HG03135 (cell line): ENCODE results near the gene S100A3.
"Not testable (repeated sequence)": the region's sequence is repeated elsewhere in the genome, so short reads cannot be mapped to it uniquely, and the experiment has no call there.

Experiments used
- ATAC-seq: cut with Tn5 transposase; IDR thresholded peaks from one replicate; pipeline ENCODE4 v1.9.1; 2021; ENCODE audit warnings: mild to moderate bottlenecking, moderate library complexity; ENCODE audit not compliant: unreplicated experiment

The S100A3 gene

DNA sequence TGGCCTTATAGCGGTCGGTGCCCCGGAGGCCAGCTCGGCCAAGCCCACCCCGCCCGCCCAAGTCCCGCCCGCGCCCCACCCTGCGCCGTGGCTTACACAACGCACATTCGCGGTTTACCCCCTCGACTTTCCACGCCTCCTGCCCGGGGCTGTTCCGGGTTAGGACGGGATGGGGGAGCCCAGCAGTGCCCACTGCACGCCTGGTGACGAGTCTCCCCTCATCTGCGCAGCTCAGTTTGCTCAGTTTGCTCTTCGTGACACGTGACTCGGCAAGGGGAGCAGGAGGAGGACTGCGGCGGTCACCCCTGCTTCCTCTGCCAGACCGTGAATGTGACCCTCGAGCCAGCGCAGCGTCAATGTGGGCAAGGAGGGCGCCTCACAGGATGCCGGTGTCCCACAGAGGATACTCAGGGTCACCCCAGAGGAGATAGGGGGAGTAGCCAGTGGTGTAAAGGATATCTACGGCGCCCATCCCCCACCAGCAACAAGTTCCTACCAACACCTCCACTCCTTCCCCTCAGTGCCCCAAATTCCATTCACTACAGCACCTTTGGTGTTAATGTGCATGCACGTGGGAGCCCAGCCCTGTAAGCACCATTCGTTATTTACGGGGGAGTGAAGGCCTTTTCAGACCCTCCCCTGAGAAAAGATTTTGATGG lies 12.9 kb downstream of the S100A3 start:
- no peak for ATAC-seq

DNA sequence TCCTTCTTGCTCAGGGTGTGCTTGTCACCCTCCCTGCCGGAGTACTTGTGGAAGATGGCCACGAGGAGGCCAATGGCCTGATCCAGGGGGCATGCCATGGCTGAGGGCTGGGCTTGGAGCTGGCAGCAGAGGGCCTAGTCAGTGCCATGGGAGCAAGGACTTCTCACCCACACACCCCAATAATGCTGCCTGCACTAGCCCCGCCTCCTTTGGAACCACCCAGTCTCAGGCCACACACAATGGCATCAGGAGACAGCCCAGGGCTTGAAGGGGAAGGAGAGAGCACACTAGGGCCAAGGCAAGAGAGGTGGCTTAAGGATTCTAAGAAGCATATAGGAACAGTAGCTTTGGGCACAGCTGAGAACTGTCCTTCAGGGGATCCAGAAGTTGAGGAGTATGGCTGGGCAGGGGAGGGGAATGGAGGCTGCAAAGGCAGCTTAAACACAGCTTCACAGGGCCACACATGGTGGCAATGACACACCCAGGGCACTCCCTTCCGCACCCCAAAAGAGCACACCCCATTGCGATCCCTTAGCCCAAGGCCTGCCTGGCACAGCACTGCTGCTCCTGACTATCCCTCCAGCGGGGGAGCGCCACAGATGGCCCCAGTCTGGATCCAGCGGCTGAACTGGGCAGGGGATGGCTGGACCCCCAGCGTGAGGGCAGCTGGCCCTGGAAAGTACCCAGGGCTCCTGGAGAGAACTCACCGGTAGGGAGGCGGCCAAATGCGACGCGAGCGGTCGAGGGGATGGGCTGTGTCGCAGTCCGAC lies 13.6 kb downstream of the S100A3 start, which contains the start of gene S100A6:
S100A6 (minus strand) TSS at position 750 of the 770 bp plus-strand sequence; CDS start at position 98, 652 bp downstream.
- no peak for ATAC-seq

DNA sequence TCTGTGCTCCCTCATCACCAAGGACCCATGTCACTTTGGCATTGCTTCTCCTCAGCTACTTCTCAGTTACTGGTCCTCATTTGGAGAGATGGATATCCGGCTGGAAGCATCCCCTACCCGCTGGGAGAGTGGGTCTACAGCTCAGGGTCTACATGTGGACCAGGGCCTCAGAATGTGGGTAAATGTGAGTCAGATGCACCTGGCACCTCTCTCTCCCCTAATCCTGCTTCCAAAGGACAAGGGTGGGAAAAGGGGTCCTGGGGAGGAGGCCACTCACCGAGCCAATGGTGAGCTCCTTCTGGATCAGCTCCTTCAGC lies 14.2 kb downstream of the S100A3 start:
- no peak for ATAC-seq

DNA sequence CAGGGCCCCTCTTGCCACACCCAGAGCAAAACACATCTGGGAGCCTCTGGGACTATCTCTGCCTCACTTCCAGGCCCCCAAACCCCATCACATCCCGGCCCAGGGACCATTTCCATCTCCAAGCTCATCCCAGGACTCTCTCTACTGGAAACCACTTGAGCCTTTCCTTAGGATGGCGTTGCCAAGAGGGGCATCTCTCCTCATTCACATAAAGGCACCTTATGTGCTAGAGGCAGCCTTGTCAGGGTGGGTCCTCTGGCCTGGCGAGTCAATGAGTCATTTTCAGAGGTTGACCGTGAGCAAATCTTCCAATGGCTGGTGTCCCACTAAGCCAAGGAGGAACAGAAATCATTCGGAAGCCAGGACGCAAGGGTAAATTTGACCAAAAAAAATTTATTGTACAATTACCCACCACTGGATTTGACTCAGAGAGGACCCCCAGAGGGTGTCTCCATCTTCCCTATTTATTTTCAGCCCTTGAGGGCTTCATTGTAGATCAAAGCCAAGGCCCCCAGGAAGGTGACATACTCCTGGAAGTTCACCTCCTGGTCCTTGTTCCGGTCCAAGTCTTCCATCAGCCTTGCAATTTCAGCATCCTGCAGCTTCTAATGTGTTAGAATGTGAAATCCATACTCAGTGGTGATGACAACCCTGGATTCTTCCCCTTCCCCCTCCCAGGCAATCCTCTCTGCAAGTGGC lies 14.7 kb downstream of the S100A3 start:
- ATAC-seq: no peak

DNA sequence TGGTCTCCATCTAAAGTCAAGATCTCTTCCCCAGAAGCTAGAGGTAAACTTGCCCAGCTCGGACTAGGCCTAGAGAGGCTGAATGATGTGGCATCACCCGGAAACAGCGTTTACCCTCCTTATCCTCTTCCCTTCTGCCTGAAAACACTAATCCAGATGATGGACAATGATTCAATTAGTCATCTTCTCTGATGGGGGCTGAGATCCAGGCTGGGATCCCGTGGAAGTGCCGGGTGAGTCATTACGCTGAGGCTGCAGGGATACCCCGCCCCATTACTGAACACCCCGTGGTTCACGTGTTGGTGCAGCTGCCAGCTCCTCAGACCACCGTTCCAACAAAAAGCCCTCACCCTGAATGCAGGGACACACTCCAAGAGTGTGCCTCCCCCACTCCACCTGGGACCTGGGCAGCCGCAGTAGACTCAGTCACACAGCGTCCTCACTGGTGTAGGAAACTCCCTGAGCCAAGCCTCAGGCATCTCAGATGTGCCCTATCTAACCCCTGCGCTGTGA lies 15.3 kb downstream of the S100A3 start:
- ATAC-seq: no peak

DNA sequence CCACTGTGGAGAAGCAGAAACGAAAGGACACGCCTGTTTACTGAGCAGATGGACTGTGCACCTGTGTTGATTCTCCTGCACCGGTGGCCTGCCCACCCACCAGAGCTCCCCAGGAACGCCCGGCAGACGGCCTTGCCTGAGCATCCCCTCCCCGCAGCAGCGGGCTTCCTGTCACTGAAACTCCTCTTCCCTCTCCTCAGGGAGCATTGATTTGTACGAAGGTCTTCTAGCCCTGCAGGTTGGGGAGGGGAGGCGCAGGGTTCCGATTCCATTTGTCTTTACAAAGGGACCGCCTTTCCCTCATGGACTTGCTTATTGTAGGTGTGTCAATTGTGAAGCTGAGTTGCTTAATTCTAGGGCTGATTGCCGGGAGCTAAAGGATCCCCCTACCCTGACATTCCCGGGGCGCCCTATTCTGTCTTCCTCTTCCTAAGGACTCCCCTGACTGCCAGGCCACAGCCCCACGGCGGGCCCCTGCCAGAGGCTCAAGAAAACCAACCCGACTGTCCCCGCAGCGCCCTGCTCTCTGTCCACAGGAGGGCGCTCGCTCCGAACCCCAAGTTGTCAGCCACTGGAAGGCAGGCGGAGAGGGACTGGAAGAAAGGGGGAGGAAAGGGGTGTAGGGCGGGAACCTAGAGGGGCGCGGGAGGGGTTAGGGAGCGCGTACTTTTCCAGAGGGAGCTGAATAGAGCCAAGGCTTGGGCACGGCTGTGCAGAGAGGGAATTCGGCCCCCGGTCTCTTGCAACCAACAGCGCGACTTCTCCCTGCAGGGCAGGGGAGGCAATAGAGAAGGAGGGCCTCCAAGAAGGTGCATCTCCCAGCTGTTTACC lies 16.1 kb downstream of the S100A3 start:
- no peak for ATAC-seq

DNA sequence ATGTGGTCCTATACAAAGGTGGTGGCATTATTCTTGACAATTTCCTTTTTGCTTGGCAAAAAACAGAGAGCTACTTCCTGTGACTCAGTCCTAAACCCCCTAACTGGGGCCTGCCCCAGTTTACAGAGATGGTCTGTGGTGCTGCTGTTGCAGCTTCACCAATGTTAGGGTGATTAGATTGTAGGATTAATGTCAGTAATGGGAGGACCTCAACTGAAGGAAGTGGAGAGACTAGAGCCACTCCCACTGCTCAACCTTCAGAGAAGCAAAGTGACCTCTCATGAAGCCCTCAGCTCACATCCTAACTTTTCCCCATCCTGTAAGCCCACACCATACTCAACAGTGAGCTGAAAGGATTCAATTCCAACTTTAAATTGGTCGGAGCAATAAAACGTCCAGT lies 16.9 kb downstream of the S100A3 start:
- ATAC-seq: no peak

DNA sequence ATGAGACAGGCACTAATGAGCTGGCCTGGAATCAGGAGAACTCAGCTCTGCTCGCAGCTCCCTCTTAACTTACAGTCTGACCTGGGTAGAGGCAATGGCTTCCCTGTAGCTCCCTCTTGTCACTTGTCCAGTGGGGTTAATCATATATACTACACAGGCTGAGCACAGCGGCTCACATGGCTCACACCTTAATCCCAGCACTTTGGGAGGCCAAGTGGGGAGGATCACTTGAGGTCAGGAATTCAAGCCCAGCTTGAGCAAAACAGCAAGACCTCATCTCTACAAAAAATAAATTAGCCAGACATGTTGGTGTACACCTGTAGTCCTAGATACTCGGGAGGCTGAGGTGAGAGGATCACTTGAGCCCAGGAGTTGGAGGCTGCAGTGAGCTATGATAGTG lies 17.4 kb downstream of the S100A3 start:
- no peak for ATAC-seq

DNA sequence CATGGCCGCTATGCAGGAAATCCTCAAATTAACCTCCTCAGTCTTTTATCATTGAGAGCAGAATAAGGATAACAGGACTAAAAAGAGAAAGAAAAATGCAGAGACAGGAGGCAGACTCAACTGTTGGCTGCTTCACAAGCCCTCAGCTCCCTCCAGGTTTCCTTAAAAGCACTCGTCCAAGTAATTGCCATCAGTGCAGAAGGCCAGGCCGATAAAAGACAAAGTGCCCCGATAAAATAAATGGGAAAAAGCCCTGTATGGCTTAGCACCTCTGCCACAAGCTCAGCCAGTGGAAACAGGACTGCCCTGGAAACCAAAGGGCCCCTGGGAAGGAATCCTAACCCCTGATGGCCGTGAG lies 21.4 kb downstream of the S100A3 start:
- no peak for ATAC-seq

DNA sequence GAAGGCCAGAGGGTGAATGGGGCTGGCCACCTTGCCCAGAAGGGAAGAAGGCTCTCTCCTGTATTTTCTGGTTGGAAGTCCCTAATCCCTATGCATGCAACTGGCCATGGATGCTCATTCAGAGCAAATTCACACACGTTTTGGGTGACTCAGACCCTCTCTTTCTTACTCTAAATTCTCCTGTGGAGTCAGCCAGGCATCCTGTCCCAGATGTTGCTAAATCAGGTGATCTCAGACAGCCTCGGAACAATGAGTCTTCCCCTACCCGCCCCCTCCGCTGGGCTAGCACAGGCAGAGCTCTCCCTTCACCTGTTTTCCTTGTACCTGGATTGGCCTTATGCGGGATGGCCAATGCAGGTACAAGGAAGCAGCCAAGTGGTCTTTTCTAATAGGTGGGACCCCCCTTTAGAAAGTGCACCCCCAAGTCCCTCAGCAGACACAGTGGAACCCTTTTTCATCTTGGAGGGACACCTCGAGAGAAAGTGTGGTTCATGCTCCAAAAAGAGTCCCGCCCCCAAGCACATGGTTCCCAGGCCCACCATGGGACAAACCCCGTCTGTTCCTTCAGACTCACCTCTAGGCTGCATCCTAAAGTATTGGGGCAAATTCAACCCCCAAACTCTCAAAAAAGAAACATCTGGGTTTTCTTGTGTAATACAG lies 21.9 kb downstream of the S100A3 start:
- ATAC-seq: no peak

DNA sequence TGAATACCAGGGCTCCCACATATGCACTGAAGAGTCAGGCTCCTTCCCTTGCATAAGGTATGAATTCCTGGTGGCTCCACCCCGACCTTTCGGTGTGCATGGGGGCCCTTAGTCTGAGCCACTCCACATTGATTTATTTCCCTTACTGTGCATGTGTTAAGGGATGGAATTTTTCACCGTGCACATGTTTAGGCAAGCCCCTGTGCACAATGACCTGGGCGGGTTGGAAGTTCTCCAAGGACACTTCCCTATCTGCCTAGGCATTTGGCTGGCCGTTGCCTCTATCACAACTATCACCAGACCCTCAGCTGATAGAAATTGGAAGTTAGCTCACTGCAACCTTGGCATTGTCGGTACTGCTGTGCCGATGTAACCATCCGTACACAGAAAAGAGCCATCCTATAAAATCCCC lies 22.9 kb downstream of the S100A3 start:
- no peak for ATAC-seq

DNA sequence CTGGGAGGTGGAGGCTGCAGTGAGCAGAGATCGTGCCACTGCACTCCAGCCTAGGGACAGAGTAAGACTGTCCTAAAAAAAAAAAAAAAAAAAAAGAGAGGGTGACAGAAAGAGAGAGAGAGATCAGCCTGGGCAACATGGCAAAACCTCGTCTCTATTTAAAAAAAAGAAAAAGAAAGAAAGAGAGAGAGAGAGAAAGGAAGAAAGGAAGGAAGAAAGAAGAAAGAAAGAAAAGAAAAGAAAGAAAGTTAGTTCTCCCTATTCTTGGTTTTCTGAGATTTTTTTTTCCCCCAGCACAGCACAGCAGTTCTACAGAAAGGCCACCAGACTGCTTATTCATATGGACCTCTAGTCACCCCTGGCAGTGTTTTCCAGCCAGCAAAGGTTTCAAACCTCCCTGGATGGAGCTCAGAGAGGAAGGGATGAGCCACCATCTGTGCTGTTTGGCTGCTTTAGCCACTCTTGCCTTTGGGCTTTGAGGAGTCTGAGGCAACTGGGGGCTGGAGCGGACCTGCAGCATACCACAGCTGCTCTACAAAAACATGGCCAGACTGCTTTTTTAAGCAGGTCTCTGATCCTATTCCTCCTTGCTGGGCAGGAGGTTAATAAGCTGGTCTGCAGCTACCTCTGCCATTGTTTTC lies 23.9 kb downstream of the S100A3 start:
- no peak for ATAC-seq

DNA sequence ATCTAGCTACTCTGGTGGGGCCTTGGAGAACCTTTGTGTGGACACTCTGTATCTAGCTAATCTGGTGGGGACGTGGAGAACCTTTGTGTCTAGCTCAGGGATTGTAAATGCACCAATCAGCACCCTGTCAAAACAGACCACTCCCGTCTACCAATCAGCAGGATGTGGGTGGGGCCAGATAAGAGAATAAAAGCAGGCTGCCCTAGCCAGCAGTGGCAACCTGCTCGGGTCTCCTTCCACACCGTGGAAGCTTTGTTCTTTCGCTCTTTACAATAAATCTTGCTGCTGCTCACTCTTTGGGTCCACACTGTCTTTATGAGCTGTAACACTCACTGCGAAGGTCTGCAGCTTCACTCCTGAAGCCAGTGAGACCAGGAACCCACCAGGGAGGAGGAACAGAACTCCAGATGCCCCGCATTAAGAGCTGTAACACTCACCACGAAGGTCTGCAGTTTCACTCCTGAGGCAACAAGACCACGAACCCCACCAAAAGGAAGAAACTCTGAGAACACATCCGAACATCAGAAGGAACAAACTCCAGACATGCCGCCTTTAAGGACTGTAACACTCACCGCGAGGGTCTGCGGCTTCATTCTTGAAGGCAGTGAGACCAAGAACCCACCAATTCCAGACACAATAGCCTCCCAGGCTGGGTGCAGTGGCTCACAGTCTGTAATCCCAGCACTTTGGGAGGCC lies 26.6 kb downstream of the S100A3 start:
- not testable (repeated sequence) for ATAC-seq

DNA sequence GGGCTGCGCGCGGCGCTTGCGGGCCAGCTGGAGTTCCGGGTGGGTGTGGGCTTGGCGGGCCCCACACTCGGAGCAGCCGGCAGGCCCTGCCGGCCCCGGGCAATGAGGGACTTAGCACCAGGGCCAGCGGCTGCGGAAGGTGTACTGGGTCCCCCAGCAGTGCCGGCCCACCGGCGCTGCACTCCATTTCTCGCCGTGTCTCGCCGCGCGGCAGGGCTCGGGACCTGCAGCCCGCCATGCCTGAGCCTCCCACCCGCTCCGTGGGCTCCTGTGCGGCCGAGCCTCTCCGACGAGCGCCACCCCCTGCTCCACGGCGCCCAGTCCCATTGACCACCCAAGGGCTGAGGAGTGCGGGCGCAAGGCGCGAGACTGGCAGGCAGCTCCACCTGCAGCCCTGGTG lies 27.2 kb downstream of the S100A3 start:
- ATAC-seq: not testable (repeated sequence)

DNA sequence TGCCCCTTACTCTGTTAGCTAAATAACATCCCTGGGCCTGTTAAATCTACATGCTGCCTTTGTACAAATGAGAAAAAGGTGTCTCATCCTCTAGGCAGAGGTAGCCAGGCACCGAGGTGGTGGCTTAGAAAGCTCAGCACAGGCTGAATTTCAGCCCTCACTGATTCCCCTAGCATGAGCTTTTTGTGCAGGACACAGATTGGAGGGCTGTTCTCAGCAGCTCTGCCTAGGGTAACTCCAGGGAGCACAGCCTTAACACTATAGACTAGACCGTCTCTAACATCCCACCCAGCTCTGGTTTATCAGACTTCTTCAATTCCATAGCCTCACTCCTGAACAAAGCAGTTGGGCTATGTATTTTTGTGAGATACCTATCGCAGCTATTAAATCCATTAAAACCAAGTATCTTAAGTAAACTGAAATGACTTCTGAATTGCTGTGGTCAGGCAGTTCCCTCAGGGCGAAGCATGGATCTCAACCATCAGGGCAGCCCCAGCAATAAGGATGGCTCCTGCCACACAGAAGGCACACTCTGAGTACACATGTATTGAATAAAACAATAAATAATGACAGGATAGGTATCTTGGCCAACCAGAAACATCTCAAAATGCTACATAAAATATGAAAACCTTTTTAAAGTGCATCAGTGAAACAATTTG lies 28.1 kb downstream of the S100A3 start:
- no peak for ATAC-seq

DNA sequence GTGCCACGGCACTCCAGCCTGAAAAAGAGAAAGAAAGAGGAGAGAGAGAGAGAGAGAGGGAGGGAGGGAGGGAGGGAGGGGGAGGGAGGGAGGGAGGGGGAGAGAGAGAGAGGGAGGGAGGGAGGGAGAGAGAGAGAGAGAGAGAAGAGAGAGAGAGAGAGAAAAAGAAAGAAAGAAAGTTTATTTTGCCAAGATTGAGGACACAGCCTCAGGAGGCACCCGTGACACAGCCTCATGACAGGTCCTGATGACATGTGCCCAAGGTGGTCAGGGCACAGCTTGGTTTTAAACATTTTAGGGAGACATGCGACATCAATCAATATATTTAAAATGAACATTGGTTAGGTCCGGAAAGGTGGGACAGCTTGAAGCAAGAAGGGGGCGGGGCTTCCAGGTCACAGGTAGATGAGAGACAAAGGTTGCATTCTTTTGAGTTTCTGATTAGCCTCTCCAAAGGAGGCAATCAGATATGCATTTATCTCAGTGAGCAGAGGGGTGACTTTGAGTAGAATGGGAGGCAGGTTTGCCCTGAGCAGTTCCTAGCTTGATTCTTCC lies 28.8 kb downstream of the S100A3 start:
- ATAC-seq: not testable (repeated sequence)

DNA sequence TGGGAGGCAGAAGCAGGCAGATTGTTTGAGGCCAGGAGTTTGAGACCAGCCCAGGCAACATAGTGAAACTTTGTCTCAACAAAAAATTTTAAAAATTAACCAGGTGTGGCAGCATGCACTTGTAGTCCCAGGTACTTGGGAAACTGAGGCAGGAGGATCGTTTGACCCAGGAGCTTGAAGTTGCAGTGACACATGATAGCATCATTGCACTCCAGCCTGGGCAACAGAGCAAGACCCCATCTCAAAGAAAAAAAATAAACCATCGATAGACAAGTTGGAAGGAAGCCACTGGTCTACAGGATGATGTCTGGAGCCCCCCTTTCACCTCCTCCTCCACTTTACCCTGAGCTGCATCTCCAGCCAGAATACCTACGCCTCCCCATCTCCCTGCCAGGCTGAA lies 29.8 kb downstream of the S100A3 start:
- ATAC-seq: no peak
